ENCODE data around the gene RASGEF1C.

GRCh38 chr5:180085837-180086236 is 123.2 kb downstream of the RASGEF1C start:
- TF ChIP-seq, protein P1, sequence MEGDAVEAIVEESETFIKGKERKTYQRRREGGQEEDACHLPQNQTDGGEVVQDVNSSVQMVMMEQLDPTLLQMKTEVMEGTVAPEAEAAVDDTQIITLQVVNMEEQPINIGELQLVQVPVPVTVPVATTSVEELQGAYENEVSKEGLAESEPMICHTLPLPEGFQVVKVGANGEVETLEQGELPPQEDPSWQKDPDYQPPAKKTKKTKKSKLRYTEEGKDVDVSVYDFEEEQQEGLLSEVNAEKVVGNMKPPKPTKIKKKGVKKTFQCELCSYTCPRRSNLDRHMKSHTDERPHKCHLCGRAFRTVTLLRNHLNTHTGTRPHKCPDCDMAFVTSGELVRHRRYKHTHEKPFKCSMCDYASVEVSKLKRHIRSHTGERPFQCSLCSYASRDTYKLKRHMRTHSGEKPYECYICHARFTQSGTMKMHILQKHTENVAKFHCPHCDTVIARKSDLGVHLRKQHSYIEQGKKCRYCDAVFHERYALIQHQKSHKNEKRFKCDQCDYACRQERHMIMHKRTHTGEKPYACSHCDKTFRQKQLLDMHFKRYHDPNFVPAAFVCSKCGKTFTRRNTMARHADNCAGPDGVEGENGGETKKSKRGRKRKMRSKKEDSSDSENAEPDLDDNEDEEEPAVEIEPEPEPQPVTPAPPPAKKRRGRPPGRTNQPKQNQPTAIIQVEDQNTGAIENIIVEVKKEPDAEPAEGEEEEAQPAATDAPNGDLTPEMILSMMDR (conservative IDR thresholded peaks at IDR 0.05; ENCODE audit: low read depth in 2 of 2) = no peak
- TF ChIP-seq POLR2AphosphoS5 (IDR thresholded peaks at IDR 0.05; ENCODE audit: low read depth) (no peak), EZH2 (IDR thresholded peaks at IDR 0.05; ENCODE audit: low read depth, unreplicated experiment) (no peak), EZH2phosphoT487 (IDR thresholded peaks at IDR 0.05; ENCODE audit: unreplicated experiment) (no peak), REST (IDR thresholded peaks at IDR 0.05; ENCODE audit: unreplicated experiment) (no peak), JUNB (IDR thresholded peaks at IDR 0.05; ENCODE audit: unreplicated experiment) (no peak), CREB1 (CRISPR knock-in tag; IDR thresholded peaks at IDR 0.05; ENCODE audit: low read depth) (peak; percentile 90), NANOG (IDR thresholded peaks at IDR 0.05; ENCODE audit: borderline replicate concordance) (no peak), ZNF462 (CRISPR knock-in tag; IDR thresholded peaks at IDR 0.05) (0 out of 2 replicates have a peak, but pooled peaks have one; percentile 13)

All from GM23338 (cell line).